Breast epithelium (tissue), 4 donors: Measurements from ENCODE around the gene SKP1. TPM values are rescaled to one million over a fixed set of nuclear protein-coding genes. Genes with fewer than 3 reads are reported as not detected.

Experiments
- DNase-seq, 2 donors: peaks; one replicate each; pipeline ENCODE4 v3.0.0-alpha.2; 2019; ENCODE audit warnings: low spot score in 2 of 2
- H3K27ac ChIP-seq, 2 donors: fragments of 200-600 bp; sonication (generic) in 1 of 2; one replicate each; pipeline ENCODE4 v1.5.1; 2016 to 2019; ENCODE audit warnings: mild to moderate bottlenecking in 1 of 2
- H3K27me3 ChIP-seq, 2 donors: fragments of 200-600 bp; sonication (generic) in 1 of 2; one replicate each; pipeline versions ENCODE4 v1.5.1 to v1.6.0; 2017 to 2019; ENCODE audit warnings: control low read depth in 1 of 2, mild to moderate bottlenecking in 1 of 2
- H3K36me3 ChIP-seq: fragments of 200-600 bp; one replicate; pipeline ENCODE4 v1.5.1; 2019
- H3K4me1 ChIP-seq, 2 donors: fragments of 200-600 bp; sonication (generic); one replicate each; pipeline ENCODE4 v1.5.1; 2016 to 2019; ENCODE audit warnings: control low read depth in 1 of 2
- H3K4me3 ChIP-seq, 3 donors: fragments of 200-600 bp; sonication (generic); 1 replicate in 2 of 3; 2 replicates in 1 of 3; pipeline ENCODE4 v1.5.1; 2016 to 2019; ENCODE audit warnings: mild to moderate bottlenecking in 3 of 3, moderate library complexity in 2 of 3
- H3K9me3 ChIP-seq, 2 donors: fragments of 200-600 bp; sonication (generic) in 1 of 2; one replicate each; pipeline ENCODE4 v1.5.1; 2016 to 2019; ENCODE audit warnings: control low read depth in 1 of 2
- CTCF ChIP-seq, 3 donors: fragments of 450-650 bp; IDR thresholded peaks; one replicate each; pipeline ENCODE4 v1.5.1; 2016 to 2017; ENCODE audit warnings: antibody characterized with exemption in 3 of 3, mild to moderate bottlenecking in 3 of 3, moderate library complexity in 3 of 3
- POLR2A ChIP-seq: fragments of 450-650 bp; IDR thresholded peaks from one replicate; pipeline ENCODE4 v1.6.1; 2016; ENCODE audit warnings: antibody characterized with exemption, mild to moderate bottlenecking, moderate library complexity
- POLR2AphosphoS5 ChIP-seq, 3 donors: sonication (generic); formaldehyde crosslinking; IDR thresholded peaks; one replicate each; pipeline ENCODE4 v1.6.1; 2017; ENCODE audit warnings: antibody characterized with exemption in 3 of 3
- intact Hi-C: fragments of 100-400 bp; cut with DNase I; formaldehyde crosslinking; loops from one replicate; pipeline ENCODE4 v1.15.1; 2023; ENCODE audit warnings: low total_unique reads
- total RNA-seq, 3 donors: library from RNA; depleted of rRNA; stranded (reverse); fragments of >200 nt; gene quantifications; one replicate each; pipeline ENCODE4 v1.1.0, GENCODE V29; 2016

Gene SKP1
- total RNA-seq, 3 donors from 2014 or later: 158 to 291 (median 259) TPM

GRCh38 chr5:134123360-134123759, 53.4 kb downstream of the SKP1 start:
- TF ChIP-seq CTCF (IDR thresholded peaks at IDR 0.05) (no peak), POLR2AphosphoS5 (IDR thresholded peaks at IDR 0.05) (no peak), POLR2A (no peak)
- Histone ChIP-seq H3K4me1 (peaks cover 13 to 14% of the 10 kb centered on the region in 2 donors), H3K36me3 (no peaks in the 10 kb centered on the region), H3K9me3 (no peaks in the 10 kb centered on the region), H3K27me3 (no peaks in the 10 kb centered on the region), H3K27ac (no peak overlapping the region), H3K4me3 (no peak overlapping the region)
- DNase-seq: no peak
- intact Hi-C loops: no loop called here

GRCh38 chr5:134122530-134122929, 54.2 kb downstream of the SKP1 start:
- H3K27ac ChIP-seq: no peak overlapping the region
- H3K27me3 ChIP-seq: no peaks in the 10 kb centered on the region
- intact Hi-C loops: no loop called here
- no peak for DNase-seq
- H3K36me3 ChIP-seq: no peaks in the 10 kb centered on the region
- no peaks in the 10 kb centered on the region for H3K9me3 ChIP-seq
- TF ChIP-seq POLR2AphosphoS5 (IDR thresholded peaks at IDR 0.05): no peak
- TF ChIP-seq POLR2A: no peak
- no peak for TF ChIP-seq CTCF (IDR thresholded peaks at IDR 0.05)
- no peak overlapping the region for H3K4me3 ChIP-seq
- H3K4me1 ChIP-seq: peaks cover 10 to 13% of the 10 kb centered on the region in 2 donors

- no peaks in the 10 kb centered on the region for H3K9me3 ChIP-seq
- DNase-seq: no peak
- TF ChIP-seq POLR2AphosphoS5 (IDR thresholded peaks at IDR 0.05): no peak
- TF ChIP-seq POLR2A: no peak
- TF ChIP-seq CTCF (IDR thresholded peaks at IDR 0.05): no peak
- H3K27ac ChIP-seq: no peak overlapping the region
- intact Hi-C loops: no loop called here
- no peaks in the 10 kb centered on the region for H3K36me3 ChIP-seq
- H3K4me1 ChIP-seq: peaks cover 4 to 8% of the 10 kb centered on the region in 2 donors
- no peak overlapping the region for H3K4me3 ChIP-seq
- H3K27me3 ChIP-seq: no peaks in the 10 kb centered on the region
Measured at GRCh38 chr5:134120386-134121138, 56.2 kb downstream of the SKP1 start.

- no peaks in the 10 kb centered on the region for H3K9me3 ChIP-seq
- intact Hi-C loops: no loop called here
- no peaks in the 10 kb centered on the region for H3K36me3 ChIP-seq
- no peak for TF ChIP-seq POLR2AphosphoS5 (IDR thresholded peaks at IDR 0.05)
- TF ChIP-seq POLR2A: no peak
- TF ChIP-seq CTCF (IDR thresholded peaks at IDR 0.05): no peak
- DNase-seq: no peak
- H3K4me1 ChIP-seq: no peaks in the 10 kb centered on the region
- H3K4me3 ChIP-seq: no peak overlapping the region
- no peaks in the 10 kb centered on the region for H3K27me3 ChIP-seq
- no peak overlapping the region for H3K27ac ChIP-seq
Measured at GRCh38 chr5:134119720-134120119, 57.0 kb downstream of the SKP1 start.

GRCh38 chr5:134118212-134118835, 58.4 kb downstream of the SKP1 start:
- TF ChIP-seq CTCF (IDR thresholded peaks at IDR 0.05) (no peak), POLR2AphosphoS5 (IDR thresholded peaks at IDR 0.05) (no peak), POLR2A (no peak)
- no peak overlapping the region for H3K27ac ChIP-seq
- H3K27me3 ChIP-seq: no peaks in the 10 kb centered on the region
- H3K4me1 ChIP-seq: peaks cover 7% of the 10 kb centered on the region in 2 donors
- H3K36me3 ChIP-seq: no peaks in the 10 kb centered on the region
- intact Hi-C loops: no loop called here
- no peaks in the 10 kb centered on the region for H3K9me3 ChIP-seq
- no peak for DNase-seq
- H3K4me3 ChIP-seq: no peak overlapping the region
